GM12891 (cell line): ENCODE data around the gene PEX6.

Experiments
- PAX5 ChIP-seq: IDR thresholded peaks from 2 replicates; pipeline ENCODE4 v1.6.1; 2011; ENCODE audit warnings: low read length, moderate library complexity, mild to moderate bottlenecking; ENCODE audit not compliant: insufficient read depth, severe bottlenecking
- POLR2A ChIP-seq: IDR thresholded peaks from 2 replicates; pipeline ENCODE4 v1.6.1; 2011; ENCODE audit warnings: low read depth, low read length, control low read depth
- POLR2AphosphoS5 ChIP-seq: IDR thresholded peaks from 2 replicates; pipeline ENCODE4 v1.6.1; 2011; ENCODE audit warnings: low read depth, low read length, control low read depth
- POU2F2 ChIP-seq: IDR thresholded peaks from 2 replicates; pipeline ENCODE4 v1.6.1; 2011; ENCODE audit warnings: low read depth, mild to moderate bottlenecking, control low read depth, low read length, moderate library complexity
- SPI1 ChIP-seq: IDR thresholded peaks from 2 replicates; pipeline ENCODE4 v1.6.1; 2011; ENCODE audit warnings: low read depth, low read length, control low read depth
- TAF1 ChIP-seq: IDR thresholded peaks from 2 replicates; pipeline ENCODE4 v1.6.1; 2011; ENCODE audit warnings: low read depth, low read length, control low read depth

- TF ChIP-seq POLR2A (no peak), POLR2AphosphoS5 (no peak), POU2F2 (no peak), TAF1 (no peak), SPI1 (no peak), PAX5 (no peak)
Measured at GRCh38 chr6:43012364-43012763, 33.4 kb upstream of the PEX6 start.
